ENCODE results near the gene LRP8. TPM values are rescaled to one million over a fixed set of nuclear protein-coding genes. Genes with fewer than 3 reads are reported as not detected.
"Not testable (repeated sequence)": the region's sequence is repeated elsewhere in the genome, so short reads cannot be mapped to it uniquely, and the experiment has no call there.

LRP8 gene
- total and polyA plus RNA-seq, 2 experiments from 2014 or later = 2.4 to 2.7 TPM

DNA sequence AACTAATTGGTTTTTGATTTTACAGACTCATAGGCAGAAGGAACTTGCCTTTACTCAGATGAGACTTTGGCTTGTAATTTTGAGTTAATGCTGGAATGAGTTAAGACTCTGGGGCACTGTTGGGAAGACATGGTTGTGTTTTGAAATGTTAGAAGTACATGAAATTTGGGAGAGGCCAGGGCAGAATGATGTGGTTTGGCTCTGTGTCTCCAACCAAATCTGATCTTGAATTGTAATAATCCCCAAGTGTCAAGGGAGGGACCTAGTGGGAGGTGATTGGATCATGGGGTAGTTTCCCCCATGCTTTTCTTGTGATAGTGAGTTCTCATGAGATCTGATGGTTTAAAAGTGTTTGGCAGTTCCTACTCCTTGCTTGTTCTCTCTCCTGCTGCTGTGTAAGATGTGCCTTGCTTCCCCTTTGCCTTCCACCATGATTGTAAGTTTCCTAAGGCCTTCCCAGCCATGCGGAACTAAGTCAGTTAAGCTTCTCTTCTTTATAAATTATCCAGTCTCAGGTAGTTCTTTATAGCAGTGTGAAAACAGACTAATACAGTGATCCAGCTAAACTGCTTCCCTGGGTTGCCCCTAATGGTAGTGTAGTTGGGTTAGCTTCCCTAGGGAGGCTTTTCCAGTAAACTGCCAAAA is 121.0 kb downstream of the LRP8 start:
- no peak overlapping the region for H2AFZ ChIP-seq
- no peak overlapping the region for H3K4me2 ChIP-seq
- H4K20me1 ChIP-seq (ENCODE audit: insufficient read depth, poor library complexity, severe bottlenecking) = no peaks in the 10 kb centered on the region
- no peaks in the 10 kb centered on the region for H3K4me1 ChIP-seq (ENCODE audit: insufficient read depth)
- no peaks in the 10 kb centered on the region for H3K9me3 ChIP-seq (ENCODE audit: low read depth)
- H3K27me3 ChIP-seq = no peaks in the 10 kb centered on the region
- H3K27ac ChIP-seq = no peak overlapping the region
- peaks cover 7% of the 10 kb centered on the region for H3K79me2 ChIP-seq
- peaks cover 7% of the 10 kb centered on the region for H3K36me3 ChIP-seq (replicated peaks; ENCODE audit: insufficient read depth, low read depth)
- no peak overlapping the region for H3K4me3 ChIP-seq
- WGBS (ENCODE audit: low lambda C conversion rate, missing lambda C conversion rate) = 100% methylated on average over 1 of the region's 1 CpG
- H3K9me2 ChIP-seq (replicated peaks; ENCODE audit: insufficient read depth) = no peaks in the 10 kb centered on the region
- no peak for DNase-seq (ENCODE audit: low spot score)
- TF ChIP-seq EZH2 (IDR thresholded peaks at IDR 0.05; ENCODE audit: borderline replicate concordance) (no peak), EZH2phosphoT487 (IDR thresholded peaks at IDR 0.05; ENCODE audit: low read depth, severe bottlenecking, unreplicated experiment) (no peak)
- TF ChIP-seq, protein P1, sequence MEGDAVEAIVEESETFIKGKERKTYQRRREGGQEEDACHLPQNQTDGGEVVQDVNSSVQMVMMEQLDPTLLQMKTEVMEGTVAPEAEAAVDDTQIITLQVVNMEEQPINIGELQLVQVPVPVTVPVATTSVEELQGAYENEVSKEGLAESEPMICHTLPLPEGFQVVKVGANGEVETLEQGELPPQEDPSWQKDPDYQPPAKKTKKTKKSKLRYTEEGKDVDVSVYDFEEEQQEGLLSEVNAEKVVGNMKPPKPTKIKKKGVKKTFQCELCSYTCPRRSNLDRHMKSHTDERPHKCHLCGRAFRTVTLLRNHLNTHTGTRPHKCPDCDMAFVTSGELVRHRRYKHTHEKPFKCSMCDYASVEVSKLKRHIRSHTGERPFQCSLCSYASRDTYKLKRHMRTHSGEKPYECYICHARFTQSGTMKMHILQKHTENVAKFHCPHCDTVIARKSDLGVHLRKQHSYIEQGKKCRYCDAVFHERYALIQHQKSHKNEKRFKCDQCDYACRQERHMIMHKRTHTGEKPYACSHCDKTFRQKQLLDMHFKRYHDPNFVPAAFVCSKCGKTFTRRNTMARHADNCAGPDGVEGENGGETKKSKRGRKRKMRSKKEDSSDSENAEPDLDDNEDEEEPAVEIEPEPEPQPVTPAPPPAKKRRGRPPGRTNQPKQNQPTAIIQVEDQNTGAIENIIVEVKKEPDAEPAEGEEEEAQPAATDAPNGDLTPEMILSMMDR (IDR thresholded peaks at IDR 0.05; ENCODE audit: poor library complexity) = no peak

- not testable (repeated sequence) for DNase-seq (ENCODE audit: low spot score); H4K20me1 ChIP-seq (ENCODE audit: insufficient read depth, poor library complexity, severe bottlenecking); H3K36me3 ChIP-seq (replicated peaks; ENCODE audit: insufficient read depth, low read depth); H3K27me3 ChIP-seq; H3K4me2 ChIP-seq; H3K27ac ChIP-seq; H2AFZ ChIP-seq; H3K4me3 ChIP-seq; H3K9me2 ChIP-seq (replicated peaks; ENCODE audit: insufficient read depth); H3K9me3 ChIP-seq (ENCODE audit: low read depth); H3K4me1 ChIP-seq (ENCODE audit: insufficient read depth); H3K79me2 ChIP-seq
- 100% methylated on average over 3 of the region's 3 CpGs for WGBS (ENCODE audit: low lambda C conversion rate, missing lambda C conversion rate)
Observed at GRCh38 chr1:53206083-53206685, 121.7 kb downstream of the LRP8 start.

- WGBS (ENCODE audit: low lambda C conversion rate, missing lambda C conversion rate) = 94% methylated on average over 1 of the region's 1 CpG
- H3K4me3 ChIP-seq; H2AFZ ChIP-seq; H3K4me1 ChIP-seq (ENCODE audit: insufficient read depth); H3K9me3 ChIP-seq (ENCODE audit: low read depth); DNase-seq (ENCODE audit: low spot score); H3K27me3 ChIP-seq; H3K9me2 ChIP-seq (replicated peaks; ENCODE audit: insufficient read depth); H3K4me2 ChIP-seq; H3K27ac ChIP-seq; H3K79me2 ChIP-seq; H3K36me3 ChIP-seq (replicated peaks; ENCODE audit: insufficient read depth, low read depth); H4K20me1 ChIP-seq (ENCODE audit: insufficient read depth, poor library complexity, severe bottlenecking): not testable (repeated sequence)
Observed at GRCh38 chr1:53205496-53205895, 122.4 kb downstream of the LRP8 start.

GRCh38 chr1:53203466-53203865 is 124.4 kb downstream of the LRP8 start:
- Histone ChIP-seq H2AFZ (no peak overlapping the region), H4K20me1 (ENCODE audit: insufficient read depth, poor library complexity, severe bottlenecking) (no peaks in the 10 kb centered on the region), H3K4me3 (no peak overlapping the region), H3K9me2 (replicated peaks; ENCODE audit: insufficient read depth) (no peaks in the 10 kb centered on the region), H3K4me1 (ENCODE audit: insufficient read depth) (peaks cover 3% of the 10 kb centered on the region), H3K4me2 (no peak overlapping the region), H3K27me3 (no peaks in the 10 kb centered on the region), H3K79me2 (peaks cover 27% of the 10 kb centered on the region), H3K9me3 (ENCODE audit: low read depth) (no peaks in the 10 kb centered on the region), H3K27ac (no peak overlapping the region), H3K36me3 (replicated peaks; ENCODE audit: insufficient read depth, low read depth) (peaks cover 7% of the 10 kb centered on the region)
- 88% methylated on average over 3 of the region's 3 CpGs for WGBS (ENCODE audit: low lambda C conversion rate, missing lambda C conversion rate)
- no peak for DNase-seq (ENCODE audit: low spot score)
- TF ChIP-seq, protein P1 (IDR thresholded peaks at IDR 0.05; ENCODE audit: poor library complexity) = no peak
- TF ChIP-seq EZH2 (IDR thresholded peaks at IDR 0.05; ENCODE audit: borderline replicate concordance) (no peak), EZH2phosphoT487 (IDR thresholded peaks at IDR 0.05; ENCODE audit: low read depth, severe bottlenecking, unreplicated experiment) (no peak)

All from hepatocyte (in vitro differentiated cells).